NCI-H460 (cell line): Measurements from ENCODE around the gene CRABP2. TPM values are rescaled to one million over a fixed set of nuclear protein-coding genes. Genes with fewer than 3 reads are reported as not detected.

Experiments
- DNase-seq: peaks from one replicate; pipeline ENCODE4 v3.0.0-alpha.2; 2016; ENCODE audit warnings: low read depth; ENCODE audit errors: extremely low read depth
- total RNA-seq: library from RNA; depleted of rRNA; stranded (reverse); fragments of >200 nt; shearing (Covaris generic); gene quantifications from 2 replicates; pipeline ENCODE4 v1.2.3, GENCODE V29; 2014

The CRABP2 gene
- total RNA-seq, 1 experiment from 2014 or later: 1.2 TPM

- no peak for DNase-seq
Observed at GRCh38 chr1:156711011-156711817, 5.8 kb upstream of the CRABP2 start.

- DNase-seq: peak; percentile 76
Observed at GRCh38 chr1:156709757-156710489, 4.5 kb upstream of the CRABP2 start.

GRCh38 chr1:156709031-156709430 is 3.6 kb upstream of the CRABP2 start:
- DNase-seq: no peak

- no peak for DNase-seq
Observed at GRCh38 chr1:156708218-156708661, 2.9 kb upstream of the CRABP2 start.

GRCh38 chr1:156707417-156708217 is 2.2 kb upstream of the CRABP2 start:
- DNase-seq: no peak

GRCh38 chr1:156706657-156707416 is 1.5 kb upstream of the CRABP2 start:
- DNase-seq: no peak

GRCh38 chr1:156705918-156706656 is 704 bp upstream of the CRABP2 start:
- DNase-seq: peak; percentile 35

- DNase-seq: peak; percentile 36
Observed at GRCh38 chr1:156704930-156705320, 458 bp downstream of the CRABP2 start.

- DNase-seq: no peak
Observed at GRCh38 chr1:156704166-156704711, 1.1 kb downstream of the CRABP2 start.

- DNase-seq: no peak
Observed at GRCh38 chr1:156703741-156704140, 1.6 kb downstream of the CRABP2 start.

GRCh38 chr1:156703336-156703735 is 2.0 kb downstream of the CRABP2 start:
- DNase-seq: no peak

- no peak for DNase-seq
Observed at GRCh38 chr1:156700736-156701531, 4.4 kb downstream of the CRABP2 start.

- no peak for DNase-seq
Observed at GRCh38 chr1:156698995-156699394, 6.4 kb downstream of the CRABP2 start.

- no peak for DNase-seq
Observed at GRCh38 chr1:156697481-156697880, 7.9 kb downstream of the CRABP2 start.

- DNase-seq: no peak
Observed at GRCh38 chr1:156696755-156697154, 8.6 kb downstream of the CRABP2 start.

GRCh38 chr1:156694690-156694962 is 10.8 kb downstream of the CRABP2 start:
- DNase-seq: no peak

- DNase-seq: no peak
Observed at GRCh38 chr1:156693848-156694689, 11.3 kb downstream of the CRABP2 start.
